NCI-H2171 treated with DMSO at 0.1 percent for 48 hours (cell line): ENCODE measurements around the gene MFSD6.
"Not testable (repeated sequence)": the region's sequence is repeated elsewhere in the genome, so short reads cannot be mapped to it uniquely, and the experiment has no call there.

Experiments
- DNase-seq: peaks from one replicate; lab custom pipeline; 2025; lab: John Stamatoyannopoulos, UW

The MFSD6 gene

DNA sequence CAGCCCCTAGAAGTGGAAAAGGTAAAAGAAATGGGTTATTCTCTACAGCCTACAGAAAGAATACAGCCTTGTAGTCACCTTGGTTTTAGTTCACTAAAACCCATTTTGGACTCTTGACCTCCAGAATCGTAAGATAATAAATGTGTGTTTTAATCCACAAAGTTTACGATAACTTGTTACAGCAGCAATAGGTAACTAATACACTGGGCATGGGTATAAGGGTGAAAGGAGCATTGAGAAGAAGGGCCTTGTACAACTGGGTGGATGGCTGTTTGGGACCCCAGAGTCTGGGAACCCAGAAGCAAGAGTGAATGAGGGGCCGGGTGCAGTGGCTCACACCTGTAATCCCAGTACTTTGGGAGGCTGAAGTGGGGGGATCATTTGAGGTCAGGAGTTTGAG, 2.2 kb upstream of the MFSD6 start:
- no peak for DNase-seq

DNA sequence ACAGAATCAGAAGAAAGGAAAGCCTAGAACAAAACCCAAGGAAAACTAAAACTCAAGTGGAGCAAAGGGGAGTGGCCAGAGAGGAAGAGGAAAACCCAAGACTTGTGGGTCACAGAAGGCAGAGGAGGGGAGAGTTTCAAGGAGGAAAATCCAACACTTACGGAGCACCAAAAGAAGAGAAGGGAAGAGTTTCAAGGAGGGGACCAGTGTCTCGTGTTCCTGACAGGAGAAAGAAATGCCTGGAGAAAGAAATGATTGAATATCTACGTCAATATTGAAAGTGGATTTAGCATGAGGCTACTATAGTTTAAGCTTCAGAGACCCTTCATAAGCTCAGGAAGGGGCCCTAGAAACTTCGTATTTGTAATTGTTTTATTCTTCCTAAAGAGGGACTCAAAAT, 1.4 kb upstream of the MFSD6 start:
- DNase-seq = no peak

DNA sequence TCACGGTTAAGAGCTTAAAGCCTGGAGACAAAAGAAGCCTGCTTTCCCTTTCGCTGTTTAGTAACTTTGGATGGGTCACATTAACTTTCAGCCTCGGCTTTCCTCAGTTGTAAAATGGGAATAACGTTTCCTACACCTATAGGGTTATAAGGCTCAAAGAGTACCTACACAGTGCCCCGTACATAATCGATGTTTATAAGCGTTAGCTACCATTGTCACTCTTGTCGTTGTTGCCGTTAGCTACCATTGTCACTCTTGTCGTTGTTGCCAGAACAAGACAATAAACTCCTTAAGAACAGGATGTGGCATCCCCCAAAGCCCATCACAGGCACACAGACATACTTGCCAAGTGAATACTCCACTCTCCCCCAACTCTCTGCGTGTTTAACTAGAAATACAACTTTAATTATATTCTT, 901 bp upstream of the MFSD6 start:
- DNase-seq = no peak

DNA sequence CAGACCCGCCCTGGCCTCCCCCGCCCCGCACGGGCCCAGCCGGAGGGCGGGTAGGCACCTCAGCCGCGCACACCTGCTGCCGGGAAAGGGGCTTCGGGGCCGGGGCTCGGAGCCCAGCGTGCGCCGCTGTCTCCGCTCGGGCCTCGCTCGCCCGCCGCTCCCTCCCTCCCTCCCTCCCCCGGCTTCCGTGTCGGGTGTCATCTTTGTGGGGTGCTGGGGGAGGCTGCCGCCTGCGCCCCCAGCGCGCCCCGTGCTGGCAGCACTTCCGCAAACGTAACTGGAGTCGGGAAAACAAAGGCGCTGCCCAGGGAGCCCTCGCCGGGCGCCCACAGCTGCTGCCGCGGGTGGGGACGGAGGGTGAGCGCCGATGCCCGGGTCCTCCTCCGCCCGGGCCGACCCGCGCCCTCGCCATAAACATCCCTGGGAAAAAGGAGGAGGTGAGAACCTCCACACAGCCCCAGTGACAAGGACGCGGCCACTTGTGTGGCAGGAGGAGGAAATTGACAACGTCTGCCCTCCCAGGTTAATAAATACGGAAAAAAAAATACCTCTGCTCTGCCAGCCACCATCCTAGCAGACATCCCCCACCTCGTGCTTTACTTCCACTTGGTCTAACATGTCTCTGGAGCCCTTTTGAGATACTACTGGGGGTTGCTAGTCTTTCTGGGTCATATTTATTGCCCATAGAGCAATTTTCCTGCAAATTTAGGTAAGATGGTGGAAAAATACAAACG, 550 bp downstream of the MFSD6 start:
- peak; percentile 82 for DNase-seq

DNA sequence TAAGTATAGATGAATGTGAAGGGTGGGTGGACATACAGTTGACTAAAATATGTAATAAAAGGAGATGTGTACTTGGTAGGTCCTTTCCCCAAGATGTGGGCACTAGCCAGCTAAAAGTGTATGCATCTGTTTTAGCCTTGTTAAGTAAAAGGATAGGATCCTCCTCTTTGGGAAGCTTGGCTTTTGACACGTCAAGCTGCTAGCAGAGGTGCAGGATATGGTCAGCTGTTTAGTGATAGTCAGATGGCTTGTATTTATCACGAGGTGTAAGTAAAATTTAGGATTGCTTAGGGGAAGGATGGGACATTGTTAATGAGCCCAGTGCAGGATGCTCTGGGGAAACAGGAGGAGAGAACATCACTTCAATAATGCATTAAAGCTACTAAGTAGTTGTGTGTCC, 1.5 kb downstream of the MFSD6 start:
- peak; percentile 22 for DNase-seq

DNA sequence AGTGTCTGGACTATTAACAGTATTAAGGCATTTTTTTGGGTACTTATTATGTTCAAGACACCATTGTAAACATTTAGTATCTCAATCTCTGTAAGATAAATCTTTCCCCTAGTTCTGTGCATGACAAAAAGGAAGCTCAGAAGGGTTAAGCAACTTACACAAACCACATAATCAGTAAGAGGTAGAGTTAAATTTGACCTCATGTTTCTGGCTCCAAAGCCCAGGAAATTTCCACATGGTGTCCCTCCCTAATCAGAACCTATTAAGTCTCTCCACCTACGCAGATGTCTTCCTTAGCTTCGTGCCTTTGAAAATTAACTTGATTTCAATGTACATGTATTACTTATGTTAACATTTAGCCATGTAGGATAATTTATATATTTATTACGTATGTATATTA, 2.0 kb downstream of the MFSD6 start:
- no peak for DNase-seq

DNA sequence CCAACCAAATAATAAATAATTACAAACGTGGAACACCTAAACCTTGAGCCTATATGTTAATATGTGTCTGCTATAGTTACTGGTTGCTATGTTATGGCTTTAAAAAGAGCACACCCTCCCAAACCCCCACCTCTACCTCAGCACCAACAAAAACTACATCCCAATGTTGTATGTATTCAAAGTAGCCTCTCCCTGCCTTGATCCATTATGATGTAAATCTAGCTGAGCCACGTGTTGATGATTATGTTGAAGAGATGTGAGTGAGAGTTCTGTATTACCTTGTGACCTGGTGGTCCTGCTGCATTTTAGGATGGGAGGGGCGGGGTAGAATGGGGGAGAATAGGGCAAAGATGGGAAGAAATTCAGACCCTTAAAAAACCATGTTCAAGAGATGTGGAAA, 4.8 kb downstream of the MFSD6 start:
- no peak for DNase-seq

DNA sequence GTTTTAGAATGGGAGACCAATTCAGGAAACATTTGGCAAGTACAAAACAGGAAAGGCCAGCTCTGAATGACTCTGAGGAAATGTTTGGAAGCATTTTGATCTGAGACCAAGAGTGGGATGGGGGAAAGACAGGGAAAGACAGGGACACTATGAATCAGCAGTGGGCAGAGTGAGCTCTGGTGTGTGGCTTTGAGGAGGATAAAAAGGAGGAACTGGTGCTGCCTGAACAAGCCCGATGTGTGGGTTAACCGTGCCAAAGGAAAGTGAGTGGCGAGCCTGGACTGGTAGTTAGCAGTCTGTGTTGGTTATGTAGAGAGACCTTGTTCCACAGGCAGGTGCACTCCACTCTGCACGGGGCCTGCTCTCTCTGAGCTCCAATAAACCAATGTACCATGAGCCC, 5.3 kb downstream of the MFSD6 start:
- peak; percentile 24 for DNase-seq

DNA sequence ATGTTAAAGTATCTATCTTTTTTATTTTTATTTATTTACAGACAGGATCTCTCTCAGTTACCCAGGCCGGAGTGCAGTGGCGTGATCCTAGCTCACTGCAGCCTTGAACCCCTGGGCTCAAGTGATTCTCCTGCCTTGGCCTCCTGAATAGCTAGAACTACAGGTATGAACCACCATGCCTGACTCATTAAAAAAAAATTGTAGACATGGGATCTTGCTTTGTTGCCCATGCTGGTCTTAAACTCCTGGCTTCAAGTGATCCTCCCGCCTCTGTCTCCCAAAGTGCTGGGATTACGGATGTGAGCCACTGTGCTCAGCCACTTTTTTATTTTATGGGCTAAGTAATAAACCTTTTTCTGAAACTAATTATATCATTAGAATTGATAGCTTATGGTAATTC, 7.1 kb downstream of the MFSD6 start:
- DNase-seq = no peak

DNA sequence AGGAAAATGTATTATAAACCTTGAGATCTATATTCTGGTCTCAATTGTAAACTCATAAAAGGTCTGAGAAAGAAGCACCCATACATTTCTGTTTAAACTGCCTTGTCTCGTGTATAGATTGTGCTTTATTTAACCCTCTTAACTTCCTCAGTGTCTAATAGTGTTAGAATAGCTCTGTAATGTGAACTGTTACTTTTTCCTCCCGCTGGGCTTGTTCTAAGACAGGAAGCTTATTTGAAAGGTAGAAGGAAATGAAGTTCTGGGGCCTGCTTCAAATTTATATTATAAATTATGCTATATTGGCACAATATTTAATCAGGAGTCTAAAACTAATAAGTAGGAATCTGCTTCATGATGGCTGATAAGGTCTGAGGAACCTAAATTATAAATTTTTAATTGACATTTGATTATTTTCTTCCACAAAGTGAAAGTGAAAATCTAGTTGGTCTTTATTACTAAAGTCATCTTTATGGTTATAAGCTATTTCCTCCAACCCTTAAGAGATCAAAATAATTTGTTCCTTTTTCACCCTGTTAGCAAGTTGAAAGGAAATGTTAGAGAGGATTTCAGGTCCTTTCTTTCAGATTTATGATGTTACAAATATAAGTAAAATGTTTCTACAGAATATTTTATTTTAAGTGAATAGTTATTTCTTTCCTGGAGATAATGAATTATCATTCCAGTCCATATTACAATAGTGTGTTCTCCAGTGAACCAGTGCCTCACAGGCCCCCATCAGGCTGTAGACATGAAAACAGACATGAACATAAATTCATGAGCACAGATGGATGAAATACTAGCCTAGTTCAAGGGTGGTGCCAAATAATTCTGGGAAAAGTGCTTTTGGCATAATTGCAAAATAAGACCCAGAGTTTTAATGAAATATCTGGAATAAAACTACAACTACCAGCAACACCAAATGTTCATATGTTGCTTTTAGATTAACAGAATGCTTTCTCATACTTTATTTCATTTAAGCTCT, 7.9 kb downstream of the MFSD6 start:
- DNase-seq = peak; percentile 74

DNA sequence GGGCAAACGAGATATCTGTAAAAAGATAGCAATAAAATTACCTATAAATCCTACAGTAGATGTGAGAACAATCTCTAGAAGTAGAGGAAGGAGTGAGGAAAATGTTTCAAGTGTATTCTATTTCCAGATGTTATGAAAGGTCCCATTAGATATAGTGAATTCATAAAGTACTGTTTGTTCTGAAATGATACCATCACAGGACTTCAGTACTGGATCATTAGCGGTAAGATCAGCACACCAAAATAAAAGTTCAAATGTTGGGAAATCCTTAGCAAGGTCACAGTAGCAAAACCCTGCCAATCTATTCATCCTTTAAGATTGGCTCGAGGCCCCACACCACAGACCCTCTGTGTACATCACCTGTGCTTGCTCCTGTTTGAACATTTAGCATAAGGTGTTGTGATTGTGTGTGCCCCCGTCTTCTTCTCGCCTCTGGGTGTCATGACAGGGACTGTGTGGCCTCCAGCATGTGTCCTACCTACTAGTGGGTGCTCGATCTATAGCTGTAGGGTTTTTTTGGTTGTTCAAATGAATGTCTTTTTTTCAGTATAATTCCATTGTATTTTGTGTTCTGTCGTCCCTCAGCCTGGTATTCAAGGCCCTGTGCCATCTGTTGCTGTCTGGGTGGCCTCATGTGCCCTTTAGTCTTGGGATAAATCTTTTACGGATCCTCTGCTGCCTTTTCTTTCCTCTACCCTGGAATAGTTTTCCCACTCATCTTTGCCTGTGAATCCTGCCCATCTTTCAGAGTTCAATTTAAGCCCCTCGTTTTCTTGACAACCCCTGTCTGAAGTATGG, 9.1 kb downstream of the MFSD6 start:
- DNase-seq = peak; percentile 65

DNA sequence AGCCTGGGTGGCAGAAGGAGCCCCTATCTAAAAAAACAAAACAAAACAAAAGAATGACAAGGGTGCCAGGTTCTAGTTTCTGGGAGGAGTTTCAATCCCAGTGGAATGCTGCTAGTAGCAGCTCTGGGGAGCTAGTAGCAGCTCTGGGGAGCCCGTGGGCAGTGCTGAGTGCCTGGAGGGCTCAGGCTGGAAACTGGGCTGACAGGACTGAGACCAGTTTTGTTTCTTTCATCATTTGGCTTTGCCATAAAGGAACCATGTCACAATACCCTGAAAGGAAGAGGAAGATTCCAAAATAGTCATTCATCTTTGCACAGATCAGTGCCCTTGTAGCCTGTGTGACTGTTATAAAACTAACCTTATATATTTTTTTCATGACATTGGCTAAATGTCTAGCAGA, 10.6 kb downstream of the MFSD6 start:
- no peak for DNase-seq

DNA sequence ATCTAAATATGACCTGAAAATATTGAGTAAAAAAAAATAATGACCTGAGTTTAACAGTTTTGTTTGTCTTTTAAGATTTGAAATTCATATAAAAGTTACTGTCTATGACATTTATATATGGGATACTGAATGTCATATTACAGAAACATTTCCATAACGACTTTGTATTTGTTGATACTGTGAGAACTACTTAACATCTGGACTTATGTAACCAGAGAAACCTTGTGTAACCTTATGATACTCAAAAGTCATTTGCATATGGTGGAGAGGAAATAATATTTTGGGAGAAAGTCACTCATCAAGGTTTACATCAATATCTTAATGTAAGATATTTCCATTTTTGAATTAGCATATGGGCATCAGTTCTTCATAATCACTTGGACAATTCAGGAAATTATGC, 12.6 kb downstream of the MFSD6 start:
- peak; percentile 69 for DNase-seq

DNA sequence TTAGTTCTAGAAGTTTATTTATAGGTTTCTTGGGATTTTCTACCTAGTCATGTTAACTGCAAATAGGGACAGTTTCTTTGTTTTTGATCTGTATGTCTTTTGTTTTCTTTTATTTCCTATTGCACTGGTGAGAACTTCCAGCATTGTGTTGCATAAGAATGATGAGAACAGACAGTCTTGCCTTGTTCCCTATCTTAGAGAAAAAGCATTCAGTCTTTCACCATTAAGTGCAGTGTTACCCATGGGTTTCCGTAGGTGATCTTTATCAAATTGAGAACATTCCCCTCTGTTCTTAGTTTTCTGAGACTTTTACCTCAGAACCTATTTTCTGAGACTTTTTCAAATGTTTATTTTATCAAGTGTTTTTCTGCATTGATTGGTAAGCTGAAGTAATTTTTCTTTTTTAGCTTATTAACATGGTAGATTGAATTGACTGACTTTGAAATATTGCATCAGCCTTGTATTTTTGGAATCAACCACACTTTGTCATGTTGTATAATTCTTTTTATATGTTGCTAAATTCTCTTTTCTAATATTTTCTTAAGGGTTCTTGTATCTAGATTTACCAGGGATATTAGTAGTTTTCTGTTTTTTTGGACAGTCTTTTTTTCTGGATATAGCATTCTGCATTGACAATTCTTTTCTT, 17.2 kb downstream of the MFSD6 start:
- no peak for DNase-seq

DNA sequence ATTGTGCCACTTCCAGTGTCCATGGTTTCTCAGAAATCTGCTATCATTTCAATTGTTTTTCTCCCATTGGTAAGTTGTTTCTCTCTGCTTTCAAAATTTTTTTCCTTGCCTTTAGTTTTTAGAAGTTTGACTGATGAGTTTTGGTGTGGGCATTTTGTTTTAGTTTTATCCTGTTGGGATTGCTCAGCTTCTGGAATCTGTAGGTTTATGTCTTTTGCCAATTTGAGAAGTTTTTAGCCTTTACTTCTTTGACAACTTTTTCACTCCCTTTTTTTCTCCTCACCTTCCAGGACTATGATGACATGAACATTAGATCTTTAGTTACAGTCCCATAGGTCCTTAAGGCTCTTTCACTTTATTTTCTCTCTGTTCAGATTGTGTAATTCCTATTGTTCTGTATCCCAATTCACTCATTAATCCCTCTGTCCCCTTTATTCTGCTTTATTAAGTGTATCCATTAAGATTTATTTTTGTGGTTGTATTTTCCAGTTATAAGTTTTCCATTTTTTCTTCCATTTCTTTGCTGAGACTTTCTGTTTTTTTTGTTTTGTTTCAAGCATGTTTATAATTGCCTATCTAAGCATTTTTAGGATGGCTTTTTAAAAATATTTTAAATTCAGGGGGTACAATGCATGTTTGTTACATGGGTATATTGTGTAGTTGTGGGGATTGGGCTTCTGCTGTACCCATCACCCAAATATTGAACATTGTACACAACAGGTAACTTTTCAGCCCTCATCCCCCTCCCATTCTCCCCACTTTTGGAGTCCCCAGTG, 17.9 kb downstream of the MFSD6 start:
- no peak for DNase-seq

DNA sequence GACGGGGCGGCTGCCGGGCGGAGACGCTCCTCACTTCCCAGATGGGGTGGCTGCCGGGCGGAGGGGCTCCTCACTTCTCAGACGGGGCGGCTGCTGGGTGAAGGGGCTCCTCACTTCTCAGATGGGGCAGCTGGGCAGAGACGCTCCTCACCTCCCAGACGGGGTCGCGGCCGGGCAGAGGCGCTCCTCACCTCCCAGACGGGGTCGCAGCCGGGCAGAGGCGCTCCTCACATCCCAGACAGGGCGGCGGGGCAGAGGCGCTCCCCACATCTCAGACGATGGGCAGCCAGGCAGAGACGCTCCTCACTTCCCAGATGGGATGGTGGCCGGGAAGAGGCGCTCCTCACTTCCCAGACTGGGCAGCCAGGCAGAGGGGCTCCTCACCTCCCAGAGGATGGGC, 22.7 kb downstream of the MFSD6 start:
- not testable (repeated sequence) for DNase-seq

DNA sequence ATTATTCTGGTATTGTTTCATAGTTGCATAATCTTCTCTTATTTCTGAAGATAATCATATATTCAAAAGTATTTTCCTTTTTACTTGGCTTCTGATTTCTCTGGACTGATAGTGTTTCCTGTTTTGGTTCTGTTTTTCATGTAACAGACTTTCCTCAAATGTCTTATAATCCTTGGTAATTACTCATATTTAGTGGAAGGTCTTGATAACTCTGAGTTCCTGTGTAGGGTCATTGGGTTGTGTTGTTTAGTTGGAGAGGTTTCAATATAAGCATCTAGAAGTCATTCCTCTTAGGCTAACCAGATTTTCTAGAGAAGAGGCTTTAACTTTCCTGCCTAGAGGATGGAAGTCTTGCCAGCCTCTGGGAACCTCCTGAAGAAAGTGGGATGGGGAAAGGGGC, 23.8 kb downstream of the MFSD6 start:
- DNase-seq = no peak

DNA sequence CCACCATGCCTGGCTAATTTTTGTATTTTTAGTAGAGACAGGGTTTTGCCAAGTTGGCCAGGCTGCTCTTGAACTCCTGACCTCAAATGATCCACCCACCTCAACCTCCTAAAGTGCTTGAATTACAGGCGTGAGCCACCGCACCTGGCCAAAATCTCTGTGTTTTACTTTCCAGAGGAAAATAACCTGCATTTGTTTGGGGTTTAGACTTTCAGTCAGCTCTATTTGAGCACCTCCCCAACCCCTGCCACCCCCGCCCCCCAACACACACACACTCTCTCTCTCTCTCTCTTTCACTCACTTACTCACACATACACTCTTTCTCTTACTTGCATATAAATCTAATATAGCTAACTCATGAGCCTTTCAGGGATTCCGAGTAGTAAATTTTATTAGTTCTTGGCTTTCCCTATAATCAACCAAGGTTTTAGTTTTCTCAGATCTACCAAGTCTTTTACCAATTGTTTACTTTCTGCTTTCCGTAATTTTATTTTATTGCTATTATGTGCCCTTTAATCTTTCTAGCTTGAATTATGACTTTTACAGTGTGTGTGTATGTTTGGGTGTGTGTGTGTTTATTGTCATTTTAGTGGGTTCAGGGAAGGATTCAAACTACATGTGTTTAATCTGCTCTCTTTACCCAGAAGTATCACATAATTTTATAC, 24.5 kb downstream of the MFSD6 start:
- no peak for DNase-seq

DNA sequence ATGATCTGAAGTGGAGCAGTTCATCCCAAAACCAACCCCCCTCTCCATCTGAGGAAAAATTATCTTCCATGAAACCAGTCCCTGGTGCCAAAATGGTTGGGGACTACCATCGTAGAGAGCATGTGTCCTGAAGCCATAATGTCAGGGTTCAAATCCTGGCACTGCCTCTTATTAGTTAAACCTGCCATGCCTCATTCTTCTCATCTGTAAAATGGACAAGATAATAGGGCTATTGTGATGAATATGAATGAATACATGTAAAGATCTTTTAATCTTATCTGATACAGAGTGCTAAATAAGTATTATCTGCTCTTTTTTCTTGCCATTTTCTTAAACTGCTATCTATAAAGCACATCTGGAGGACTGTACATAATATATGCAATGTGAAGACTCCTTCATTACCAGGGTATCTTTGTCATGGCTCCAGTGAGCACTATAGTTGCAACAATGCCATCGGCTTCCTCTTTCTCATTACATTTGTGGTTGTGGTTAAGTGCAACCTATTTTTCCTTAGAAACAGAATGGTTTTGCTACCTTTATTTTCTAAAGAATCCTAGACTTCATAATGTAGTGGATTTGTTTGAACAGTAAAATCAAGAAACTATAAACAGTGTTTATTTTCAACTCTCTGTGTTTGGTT, 27.0 kb downstream of the MFSD6 start:
- no peak for DNase-seq

DNA sequence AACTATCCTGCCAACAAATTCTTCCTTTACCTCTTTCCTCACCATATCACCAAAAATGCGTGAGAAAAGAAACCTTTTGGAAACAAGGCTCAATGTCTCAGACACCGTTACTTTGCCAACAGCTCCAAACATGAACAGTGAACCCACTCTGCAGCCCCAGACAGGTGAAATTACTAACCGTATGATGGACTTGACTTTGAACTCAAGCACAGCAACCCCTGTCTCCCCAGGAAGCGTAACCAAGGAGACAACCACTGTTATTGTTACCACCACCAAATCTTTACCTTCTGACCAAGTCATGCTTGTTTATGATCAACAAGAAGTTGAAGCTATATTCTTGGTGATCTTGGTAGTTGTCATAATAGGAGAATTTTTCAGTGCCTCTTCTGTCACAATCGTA, 28.4 kb downstream of the MFSD6 start:
- DNase-seq = no peak
